Activated CD4-positive, alpha-beta T cell treated with anti-CD3 and anti-CD28 coated beads, Interleukin-10, Interleukin-2, amounts not matched to agents 100 ng/mL and 50 ng/mL, durations not matched to agents 16 hours and 8 hours (primary cell): Measurements from ENCODE around the gene MTMR11.
A peak's percentile ranks its signal among the peaks of the same experiment; 100 is the strongest.
"Not testable (repeated sequence)": the region's sequence is repeated elsewhere in the genome, so short reads cannot be mapped to it uniquely, and the experiment has no call there.

Experiments used
- DNase-seq: peaks from one replicate; pipeline ENCODE4 v3.0.0-alpha.2; 2020

Gene MTMR11

DNA sequence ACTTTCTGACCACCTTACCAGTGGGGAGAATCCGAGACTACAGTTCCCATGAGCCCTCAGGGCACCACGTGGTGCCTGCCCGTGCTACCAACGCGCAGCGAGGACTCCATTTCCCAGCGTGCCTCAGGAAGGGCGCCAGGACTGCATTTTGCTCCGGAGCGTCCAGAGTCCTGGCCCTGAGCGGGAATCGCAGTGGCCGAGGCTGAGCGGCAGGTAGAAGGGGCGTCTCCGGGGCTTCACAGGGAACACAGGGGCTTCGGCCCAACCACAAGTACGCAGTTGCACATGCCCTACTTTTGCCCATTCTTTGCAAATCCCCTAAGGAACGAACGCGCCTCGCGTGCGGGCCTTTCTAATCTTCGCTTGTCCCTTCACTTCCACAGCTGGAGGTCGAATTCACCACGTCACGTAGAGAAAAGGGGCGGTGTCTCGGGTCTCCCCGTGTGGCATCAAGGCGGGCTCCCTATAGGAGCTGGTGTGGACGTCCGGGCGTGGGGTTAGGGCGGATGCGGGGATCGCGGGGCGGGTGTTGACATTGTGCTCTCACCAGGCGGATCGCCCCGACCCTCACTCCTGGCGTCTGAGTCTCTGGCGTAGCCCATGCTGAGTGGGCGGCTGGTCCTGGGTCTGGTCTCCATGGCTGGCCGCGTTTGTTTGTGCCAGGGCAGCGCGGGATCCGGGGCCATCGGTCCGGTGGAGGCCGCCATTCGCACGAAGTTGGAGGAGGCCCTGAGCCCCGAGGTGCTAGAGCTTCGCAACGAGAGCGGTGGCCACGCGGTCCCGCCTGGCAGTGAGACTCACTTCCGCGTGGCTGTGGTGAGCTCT lies 37.0 kb downstream of the MTMR11 start, which contains the start of gene BOLA1:
BOLA1 (plus strand) TSS at position 109 of the 825 bp plus-strand sequence; CDS start at position 601, 492 bp downstream.
- DNase-seq = peak; percentile 92

DNA sequence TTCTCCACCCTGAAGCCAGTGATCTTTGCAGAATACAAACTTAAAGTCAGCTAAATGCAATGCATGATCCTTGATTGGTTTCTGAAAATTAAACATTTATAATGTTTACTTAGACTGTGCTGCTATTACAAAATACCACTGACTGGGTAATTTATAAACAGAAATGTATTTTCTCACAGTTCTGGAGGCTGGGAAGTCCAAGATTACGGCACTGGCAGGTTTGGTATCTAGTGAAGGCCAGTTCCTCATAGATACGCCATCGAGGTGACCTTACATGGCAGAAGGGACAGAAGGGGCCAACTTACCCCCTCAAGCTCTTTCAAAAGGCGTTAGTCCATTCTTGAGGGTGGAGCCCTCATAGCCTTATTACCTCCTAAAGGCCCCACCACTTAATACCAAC lies 40.1 kb downstream of the MTMR11 start:
- DNase-seq = no peak

DNA sequence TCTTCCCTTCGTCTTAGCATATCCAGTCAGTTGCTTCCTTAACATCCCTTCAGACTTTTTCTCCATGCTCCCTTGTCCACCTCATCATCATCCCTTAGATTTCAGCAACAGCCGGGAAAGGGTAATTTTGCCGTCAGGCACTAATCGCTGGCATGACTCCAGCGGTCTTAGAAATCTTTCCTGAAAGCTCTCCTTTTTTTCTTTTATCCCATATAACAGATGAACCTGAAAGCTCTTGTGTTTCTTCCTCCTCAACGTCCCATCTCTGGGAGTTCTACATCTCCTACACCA lies 47.7 kb downstream of the MTMR11 start:
- no peak for DNase-seq

DNA sequence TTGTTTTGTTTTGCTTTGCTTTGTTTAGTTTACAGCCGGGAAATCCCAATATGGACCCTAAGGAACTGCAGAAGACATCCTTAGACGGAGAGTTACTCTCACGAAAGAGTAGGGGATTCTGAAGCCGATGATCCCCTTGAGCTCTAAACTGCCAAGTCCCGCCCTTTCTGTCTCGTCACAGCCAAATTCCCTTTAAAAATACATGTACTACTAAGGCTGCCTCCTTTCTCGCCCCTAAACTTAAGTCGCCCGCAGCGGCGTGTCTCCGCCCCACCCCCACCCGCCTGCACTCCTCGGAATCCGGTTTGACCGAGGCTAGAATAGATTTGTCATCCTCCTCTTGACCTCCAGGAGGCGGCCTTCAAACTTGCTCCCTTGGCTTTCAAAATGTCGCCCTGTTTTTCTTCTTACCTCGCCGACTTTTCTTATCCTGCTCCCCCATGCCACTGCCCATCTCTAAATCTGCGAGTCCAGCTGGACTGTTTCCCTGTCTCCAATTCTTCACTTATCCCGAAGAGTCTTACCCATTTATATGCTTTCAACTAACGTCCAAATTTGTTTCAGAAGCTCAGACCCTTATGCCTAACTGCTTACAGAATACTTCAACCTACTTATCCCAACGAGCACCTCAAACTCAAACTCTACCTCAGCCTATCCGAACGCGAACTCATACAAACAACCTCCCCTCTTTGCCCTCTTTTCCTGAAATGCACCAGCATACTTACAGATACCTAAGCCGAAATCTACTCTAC lies 48.3 kb downstream of the MTMR11 start:
- peak; percentile 94 for DNase-seq

DNA sequence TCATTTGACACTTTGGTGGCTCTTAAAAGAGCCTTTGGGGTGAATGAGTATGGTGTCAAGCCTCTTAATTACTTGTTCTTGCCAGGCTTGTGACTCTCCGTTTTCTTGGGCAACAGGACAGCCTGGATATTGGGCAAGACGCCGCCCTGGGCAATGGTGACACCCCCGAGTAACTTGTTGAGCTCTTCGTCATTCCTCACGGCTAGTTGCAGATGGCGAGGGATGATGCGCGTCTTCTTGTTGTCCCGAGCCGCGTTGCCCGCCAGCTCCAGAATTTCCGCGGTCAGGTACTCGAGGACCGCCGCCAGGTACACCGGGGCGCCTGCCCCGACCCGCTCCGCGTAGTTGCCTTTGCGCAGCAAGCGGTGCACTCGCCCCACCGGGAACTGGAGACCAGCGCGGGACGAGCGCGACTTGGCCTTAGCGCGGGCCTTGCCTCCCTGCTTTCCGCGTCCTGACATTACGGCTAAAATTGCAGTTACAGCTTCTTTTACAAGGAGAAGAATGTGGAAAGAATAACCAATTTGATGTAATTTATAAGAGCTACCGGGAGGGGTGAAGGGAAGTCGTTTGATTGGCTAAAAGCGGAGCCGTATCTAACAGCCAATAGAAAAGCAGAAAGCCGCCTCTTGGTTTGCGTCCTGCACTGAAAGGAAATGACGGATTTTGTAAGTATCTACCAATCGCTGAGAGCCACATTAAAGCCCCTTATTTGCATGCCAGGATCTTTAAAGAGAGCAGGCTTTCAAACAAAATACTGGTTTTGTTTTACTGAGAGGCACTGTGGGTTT lies 49.0 kb downstream of the MTMR11 start:
- peak; percentile 96 for DNase-seq

DNA sequence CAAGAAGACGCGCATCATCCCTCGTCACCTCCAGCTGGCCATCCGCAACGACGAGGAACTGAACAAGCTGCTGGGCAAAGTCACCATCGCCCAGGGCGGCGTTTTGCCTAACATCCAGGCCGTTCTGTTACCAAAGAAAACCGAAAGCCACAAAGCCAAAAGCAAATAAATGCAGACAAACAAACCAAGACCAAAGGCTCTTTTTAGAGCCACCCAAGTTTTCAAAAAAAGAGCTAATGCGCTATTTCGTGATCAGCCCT lies 49.6 kb downstream of the MTMR11 start:
- not testable (repeated sequence) for DNase-seq

DNA sequence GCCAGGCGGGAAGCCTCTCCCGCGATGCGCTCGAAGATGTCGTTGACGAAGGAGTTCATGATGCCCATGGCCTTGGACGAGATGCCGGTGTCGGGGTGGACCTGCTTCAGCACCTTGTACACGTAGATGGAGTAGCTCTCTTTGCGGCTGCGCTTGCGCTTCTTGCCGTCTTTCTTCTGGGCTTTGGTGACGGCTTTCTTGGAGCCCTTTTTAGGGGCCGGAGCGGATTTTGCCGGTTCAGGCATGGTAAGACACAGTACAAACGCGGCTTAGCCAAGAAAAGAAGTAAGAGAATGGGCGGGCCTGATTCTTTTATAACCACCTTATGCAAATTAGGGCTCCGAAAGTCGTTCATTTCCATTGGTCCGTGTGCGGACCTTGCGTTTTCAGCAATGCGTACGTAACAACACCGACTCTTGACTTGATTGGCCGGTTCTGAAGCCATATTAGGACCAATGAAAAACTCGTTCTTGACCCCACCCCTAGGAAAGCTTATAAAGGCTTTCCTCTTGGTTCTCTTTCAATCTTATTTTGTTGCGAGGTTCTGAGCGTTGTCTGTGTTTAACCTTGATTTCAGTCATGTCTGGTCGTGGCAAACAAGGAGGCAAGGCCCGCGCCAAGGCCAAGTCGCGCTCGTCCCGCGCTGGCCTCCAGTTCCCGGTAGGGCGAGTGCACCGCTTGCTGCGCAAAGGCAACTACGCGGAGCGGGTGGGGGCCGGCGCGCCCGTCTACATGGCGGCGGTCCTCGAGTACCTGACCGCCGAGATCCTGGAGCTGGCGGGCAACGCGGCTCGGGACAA lies 50.1 kb downstream of the MTMR11 start:
- DNase-seq = peak; percentile 97

DNA sequence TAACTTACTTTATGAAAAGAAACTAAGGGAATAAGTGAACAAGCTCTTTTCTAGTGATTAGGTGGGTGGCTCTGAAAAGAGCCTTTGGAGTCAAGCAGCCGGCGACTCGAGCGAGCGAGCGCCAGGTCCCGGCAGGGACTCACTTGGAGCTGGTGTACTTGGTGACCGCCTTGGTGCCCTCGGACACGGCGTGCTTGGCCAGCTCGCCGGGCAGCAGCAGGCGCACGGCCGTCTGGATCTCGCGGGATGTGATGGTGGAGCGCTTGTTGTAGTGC lies 50.6 kb downstream of the MTMR11 start:
- not testable (repeated sequence) for DNase-seq

DNA sequence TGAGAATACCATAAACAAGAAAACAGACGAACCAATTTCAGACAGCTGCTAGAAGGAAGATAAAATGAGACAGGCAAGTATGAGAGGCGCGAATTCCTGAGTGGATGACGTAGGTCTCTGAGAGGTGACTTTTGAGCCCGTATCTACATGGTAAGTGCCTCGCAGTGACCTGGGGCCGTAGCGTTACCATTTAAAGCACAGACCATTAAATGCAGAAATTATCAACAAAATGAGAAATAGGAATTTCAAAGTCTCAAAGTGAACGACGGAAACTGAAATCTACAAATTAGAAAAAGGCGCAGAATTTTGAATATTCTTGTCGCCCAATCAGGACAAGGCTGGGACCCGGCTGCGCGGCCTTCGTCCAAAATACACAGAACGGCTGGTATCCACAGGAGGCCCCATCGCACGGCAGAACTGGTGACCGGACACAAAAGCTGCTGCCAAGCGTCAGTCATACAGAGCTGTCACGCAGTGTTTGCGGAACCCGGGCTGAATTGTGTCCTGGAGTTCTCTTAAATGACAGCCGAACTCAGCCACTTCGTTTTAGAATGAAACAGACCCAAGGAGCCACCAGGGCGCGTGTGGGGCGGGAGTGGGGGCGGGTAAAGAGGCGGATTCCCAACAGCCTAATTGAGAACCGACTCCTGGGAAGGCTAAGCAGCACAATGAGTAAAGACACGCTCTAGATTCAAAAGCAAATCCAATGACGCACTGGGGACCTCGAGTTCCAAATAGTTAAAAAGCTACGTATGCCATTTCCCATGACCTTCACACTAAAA lies 51.1 kb downstream of the MTMR11 start:
- DNase-seq = peak; percentile 87

DNA sequence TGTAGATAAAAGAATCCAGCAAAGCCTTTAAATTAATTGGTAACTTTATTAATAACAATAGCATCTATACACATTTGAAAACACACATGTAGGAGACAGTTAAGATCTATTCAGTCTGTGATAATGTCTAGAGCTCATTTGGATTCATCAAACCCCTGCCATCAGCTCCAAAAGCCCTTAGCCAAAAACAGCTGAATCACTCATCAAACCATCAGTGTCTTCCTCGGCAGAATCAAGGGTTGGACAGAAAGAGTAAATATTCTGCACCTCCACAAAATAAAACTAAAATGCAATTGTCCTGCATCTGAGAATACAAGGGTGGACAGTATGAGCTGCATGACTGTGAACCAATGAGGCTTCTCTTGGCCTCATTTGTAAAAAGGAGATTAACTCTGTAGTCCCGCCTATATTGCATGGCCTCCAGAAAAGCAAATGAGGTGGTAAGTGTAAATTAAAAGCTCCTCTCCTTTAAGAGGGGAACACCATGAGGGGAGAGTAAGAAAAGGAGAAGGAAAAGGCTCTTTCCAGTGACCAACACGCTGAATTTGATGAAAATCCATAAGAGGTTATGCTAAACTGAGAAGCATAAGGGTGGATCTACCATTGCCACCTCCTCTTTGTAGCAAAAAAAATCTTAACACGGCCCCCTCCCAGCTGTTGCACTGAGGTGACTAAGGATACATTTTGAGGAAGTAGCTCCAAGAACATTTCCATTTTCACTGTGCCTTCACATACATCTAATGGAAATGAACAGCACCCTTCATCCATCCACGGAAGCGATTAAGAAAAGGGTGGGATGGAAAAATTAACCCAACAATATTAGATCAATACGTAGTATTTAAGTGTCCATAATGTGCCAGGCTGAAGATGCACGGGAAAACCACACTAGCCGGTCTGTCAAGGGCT lies 52.0 kb downstream of the MTMR11 start:
- peak; percentile 54 for DNase-seq

DNA sequence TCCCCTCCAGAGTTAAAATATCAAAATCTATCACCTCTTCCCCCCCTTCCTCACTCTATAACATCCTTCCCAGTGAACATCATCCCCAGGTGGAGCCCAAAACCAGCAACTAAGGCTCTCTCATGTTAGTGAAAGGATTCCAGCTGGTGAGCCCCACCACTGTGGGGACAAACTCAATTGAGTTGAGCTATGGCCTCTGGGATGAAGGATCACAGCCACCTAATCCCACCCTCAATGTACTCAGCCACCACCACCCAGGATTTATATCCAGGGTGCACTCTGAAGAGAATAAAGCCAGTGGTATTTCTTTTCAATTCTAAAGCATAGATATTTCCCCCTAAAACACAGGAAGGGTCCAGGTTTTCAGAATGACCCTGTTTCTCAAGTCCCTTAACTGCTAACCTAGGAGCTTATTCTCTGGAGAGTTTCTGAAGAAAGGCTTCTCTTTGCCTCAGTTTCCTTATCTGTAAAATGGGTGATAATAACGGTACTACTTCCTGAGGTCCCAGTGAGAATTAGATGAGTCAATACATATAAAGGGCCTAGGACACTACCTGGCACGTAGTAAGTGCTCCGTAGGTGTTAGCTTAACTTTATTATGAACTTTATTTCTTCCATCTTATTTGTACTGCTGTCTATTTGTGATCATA lies 53.0 kb downstream of the MTMR11 start:
- DNase-seq = no peak

DNA sequence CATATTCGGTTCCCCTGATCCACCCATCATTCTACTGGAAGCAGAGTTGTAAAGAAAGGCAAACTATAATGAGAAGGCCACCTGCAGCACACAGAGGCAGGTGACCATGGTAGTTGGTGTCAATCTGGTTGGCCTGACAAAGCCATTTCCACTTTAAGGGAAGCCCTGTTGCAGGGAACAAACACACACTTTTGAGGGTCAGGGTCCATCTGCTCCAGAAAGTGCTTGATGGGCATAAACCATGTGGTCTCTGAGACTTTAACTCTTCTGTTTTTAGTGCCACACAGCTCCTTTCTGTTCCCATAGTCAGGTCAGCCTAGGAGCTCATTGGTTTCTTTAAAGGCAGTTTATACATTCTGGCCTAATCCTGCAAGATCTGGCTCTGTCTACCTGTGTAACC lies 54.8 kb downstream of the MTMR11 start:
- no peak for DNase-seq

DNA sequence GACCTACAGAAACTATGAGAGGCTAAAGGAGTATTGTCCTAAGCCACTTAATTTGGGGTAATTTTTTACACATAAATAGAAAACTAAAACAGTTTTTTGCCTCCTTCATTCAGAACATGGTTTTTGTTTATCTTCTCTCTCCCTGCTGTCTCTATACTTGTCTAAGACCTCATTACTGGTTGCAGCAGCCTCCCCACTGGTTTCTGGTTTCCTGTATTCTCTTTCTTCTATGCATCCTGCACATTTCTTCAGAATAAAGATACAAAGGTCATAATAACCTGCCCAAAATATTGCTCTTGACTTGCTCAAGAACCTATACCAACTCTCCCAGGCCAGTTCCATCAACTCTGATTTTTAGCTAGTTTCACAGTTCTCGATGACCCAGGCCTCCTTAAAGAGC lies 57.1 kb downstream of the MTMR11 start:
- DNase-seq = no peak
